Measurements from ENCODE around the gene RNF182.

DNA sequence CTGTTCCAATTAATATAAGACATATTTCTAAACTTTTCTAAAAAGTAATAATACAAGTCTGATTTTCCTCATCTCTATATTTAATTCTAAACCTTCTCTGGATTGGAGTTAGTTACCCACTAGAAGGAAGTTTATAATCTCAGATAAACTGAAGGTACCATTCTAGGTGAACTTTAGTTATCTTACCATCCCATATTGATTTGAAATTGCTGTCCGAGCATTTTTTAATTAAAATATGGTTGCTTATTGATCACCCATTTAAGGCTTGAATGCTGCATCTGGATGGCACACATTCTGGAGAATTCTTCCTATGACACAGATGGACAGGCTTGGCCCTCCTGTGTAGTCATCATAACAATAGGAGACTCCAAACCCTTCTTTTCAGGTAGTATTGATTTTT, 8.0 kb downstream of the RNF182 start:
- TF ChIP-seq EZH2 (IDR thresholded peaks at IDR 0.05): no peak
- TF ChIP-seq POLR2AphosphoS5 (IDR thresholded peaks at IDR 0.05; ENCODE audit: borderline replicate concordance, low read depth, low read length): no peak
